NCI-H2227 (cell line): ENCODE measurements around the gene ROCK2.
"Not testable (repeated sequence)": the region's sequence is repeated elsewhere in the genome, so short reads cannot be mapped to it uniquely, and the experiment has no call there.

Experiments used
- DNase-seq: peaks from one replicate; lab custom pipeline; 2025; ENCODE audit not compliant: unreplicated experiment; lab: John Stamatoyannopoulos, UW

The ROCK2 gene

DNA sequence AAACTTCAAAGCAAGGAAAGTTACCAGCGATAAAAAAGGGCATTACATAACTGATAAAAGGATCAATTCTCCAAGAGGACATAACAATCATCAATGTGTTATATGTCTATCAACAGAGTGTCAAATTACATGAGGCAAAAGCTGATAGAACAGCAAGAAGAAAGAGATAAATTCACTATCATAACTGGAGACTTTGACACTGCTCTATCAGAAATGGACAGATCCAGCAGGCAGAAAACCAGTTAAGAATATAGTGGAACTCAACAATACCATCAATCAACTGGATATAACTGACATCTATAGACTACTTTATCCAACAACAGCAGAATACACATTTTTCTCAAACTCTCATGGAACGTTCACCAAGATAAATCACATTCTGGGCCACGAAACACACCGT lies 65.0 kb downstream of the ROCK2 start:
- no peak for DNase-seq

DNA sequence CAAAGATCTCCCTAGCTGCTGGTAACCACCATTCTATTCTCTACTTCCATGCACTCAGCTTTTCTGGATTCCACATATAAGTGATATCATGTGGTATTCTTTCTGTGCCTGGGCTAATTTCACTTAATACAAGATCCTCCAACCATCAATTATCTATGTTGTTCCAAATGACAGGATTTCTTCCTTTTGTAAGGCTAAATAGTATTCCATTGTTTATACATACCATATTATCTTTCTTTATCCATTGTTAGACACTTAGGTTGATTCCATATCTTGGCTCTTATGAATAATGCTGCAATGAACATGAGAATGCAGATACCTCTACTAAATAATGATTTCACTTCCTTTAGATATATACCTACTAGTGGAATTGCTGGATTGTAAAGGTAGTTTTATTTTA lies 66.2 kb downstream of the ROCK2 start:
- DNase-seq: no peak

DNA sequence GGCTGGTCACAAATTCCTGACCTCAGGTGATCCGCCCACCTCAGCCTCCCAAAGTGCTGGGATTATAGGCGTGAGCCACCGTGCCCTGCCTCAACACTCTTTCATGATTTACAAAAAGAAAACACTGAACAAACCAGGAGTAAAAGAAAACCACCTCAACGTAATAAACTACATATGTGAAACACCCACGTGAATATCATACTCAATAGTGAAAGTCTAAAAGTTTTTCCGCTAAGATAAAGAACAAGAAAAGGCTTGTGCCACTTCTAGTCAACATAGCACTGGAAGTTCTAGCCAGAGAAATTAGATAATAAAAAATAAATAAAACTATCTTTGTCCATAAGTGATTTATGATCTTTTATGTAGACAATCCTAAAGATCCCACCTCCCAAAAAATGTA lies 68.5 kb downstream of the ROCK2 start:
- DNase-seq: no peak

DNA sequence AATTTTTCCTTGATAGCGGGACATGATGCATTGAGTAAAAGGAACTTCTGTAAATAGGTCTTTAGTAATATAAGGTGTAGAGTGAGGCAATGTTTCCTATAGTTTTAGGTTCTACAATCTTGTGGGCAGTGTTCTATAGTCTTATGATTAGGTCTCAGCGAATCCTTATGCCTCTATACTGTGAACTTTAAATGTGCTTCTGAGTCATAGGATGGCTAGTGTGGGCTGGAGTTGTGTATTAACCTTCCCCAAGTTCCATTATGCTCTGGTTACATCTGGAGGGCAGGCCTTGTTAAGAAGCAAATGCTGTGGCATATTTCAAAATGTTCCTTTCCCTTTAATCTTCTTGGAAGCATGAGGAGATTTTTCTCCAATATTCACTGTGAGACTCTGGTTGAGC lies 73.5 kb downstream of the ROCK2 start:
- no peak for DNase-seq

DNA sequence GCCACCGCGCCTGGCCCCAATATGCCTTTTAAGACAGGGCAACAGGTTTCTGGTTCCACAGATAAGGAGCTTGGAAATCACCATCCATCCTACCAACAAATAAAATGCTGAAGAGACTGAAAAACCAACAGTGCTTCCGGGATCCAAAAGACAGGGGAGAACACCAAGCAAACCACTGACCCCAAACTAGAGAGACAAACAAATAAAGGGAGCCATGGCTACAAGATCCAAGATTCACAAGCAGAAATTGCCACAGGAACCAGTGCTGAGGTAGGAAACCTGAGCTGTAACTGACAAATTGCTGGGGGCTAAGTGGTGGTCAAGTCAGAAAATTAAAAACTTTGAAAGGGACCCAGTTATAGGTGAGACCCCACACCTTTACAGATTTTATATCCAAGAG lies 76.5 kb downstream of the ROCK2 start:
- DNase-seq: no peak

DNA sequence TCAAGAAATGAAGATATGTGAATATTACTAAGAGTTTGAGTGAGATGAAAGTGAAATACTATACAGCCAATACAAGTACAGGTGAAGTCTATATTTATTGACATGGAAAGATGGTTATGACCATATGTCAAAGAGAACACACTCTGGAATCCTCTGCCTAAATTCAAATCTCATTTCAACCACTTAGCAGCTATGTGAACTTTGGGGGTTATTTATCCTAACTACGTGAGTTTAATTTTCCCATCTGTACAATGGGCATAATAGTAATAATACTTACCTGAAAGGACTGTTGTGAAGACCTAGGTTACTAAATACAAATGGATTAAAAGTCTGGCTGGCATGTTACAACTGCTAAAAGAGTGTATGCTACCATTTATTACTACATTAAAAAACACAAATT lies 79.6 kb downstream of the ROCK2 start:
- no peak for DNase-seq

DNA sequence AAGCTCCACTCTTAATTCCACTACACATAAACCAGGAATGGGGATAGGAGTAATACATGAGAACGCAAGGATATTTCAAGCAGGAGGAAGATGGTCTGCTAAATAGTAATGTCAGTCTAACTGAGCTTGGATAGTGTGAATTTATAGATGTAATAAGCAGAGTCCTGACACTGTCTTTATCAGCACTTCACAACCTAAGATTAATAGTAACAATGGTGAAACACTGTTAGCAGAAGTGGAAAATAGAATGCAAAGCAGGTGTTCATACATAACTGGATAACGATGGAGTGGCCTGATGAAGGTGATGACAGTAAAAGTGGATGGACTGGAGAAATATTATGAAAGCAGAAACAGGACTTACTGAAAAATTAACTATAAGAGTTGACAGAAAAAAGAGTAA lies 80.4 kb downstream of the ROCK2 start:
- no peak for DNase-seq

DNA sequence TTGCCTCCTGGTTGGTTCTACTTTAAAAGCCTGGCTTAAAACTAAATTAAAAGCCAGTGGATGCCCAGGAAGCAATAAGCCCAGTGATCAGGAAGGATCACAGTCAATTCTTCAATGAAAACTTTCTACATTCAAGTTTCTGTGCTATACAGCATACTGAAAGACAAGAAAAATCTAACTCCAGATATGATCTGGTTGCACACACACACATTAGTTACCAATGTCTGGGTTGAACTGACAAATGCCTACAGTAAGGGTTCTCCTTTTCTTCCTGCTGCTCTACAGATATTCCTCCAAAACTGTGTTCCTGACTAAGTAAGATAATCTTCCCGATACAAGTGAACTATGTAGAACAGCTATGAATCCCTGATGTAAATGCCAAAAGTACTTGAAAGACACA lies 81.3 kb downstream of the ROCK2 start:
- no peak for DNase-seq

DNA sequence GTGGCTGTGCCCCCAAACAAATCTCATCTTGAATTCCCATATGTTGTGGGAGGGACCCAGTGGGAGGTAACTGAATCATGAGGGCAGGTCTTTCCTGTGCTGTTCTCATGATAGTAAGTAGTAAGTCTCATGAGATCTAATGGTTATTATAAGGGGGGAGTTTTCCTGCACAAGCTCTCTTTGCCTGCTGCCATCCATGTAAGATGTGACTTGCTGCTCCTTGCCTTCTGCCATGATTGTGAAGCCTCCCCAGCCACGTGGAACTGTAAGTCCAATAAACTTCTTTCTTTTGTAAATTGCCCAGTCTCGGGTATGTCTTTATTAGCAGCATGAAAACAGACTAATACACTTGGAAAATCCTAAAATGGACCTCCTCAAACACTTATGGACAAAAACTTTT lies 82.0 kb downstream of the ROCK2 start:
- DNase-seq: not testable (repeated sequence)

DNA sequence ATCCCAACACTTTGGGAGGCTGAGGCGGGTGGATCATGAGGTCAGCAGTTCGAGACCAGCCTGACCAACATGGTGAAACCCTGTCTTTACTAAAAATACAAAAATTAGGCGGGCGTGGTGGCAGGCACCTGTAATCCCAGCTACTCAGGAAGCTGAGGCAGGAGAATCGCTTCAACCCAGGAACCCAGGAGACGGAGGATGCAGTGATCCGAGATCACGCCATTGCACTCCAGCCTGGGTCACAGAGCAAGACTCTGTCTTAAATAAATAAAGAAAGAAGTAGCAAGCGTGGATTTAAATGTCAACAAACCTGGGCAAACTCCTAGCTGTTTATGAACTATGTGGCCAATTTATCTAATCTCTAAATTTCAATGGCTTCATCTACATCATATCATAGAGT lies 82.9 kb downstream of the ROCK2 start:
- DNase-seq: not testable (repeated sequence)

DNA sequence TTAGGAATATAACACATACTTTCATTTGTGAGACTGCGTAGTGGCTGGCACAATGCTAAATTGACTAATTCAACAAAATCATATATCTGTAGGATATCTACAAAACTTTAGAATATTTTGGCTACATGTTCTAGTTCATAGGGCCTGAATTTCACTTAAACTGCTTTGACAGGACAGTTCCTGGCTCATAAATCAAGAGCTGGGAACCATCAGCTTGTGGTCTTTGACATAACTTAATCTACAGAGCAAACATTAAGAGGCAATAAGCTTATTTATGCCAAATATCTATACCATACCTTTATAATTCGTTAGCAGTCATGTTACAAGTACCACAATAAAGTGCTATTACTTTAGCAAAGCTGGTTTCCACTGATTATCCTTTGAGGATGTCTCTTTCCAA lies 83.5 kb downstream of the ROCK2 start:
- no peak for DNase-seq

DNA sequence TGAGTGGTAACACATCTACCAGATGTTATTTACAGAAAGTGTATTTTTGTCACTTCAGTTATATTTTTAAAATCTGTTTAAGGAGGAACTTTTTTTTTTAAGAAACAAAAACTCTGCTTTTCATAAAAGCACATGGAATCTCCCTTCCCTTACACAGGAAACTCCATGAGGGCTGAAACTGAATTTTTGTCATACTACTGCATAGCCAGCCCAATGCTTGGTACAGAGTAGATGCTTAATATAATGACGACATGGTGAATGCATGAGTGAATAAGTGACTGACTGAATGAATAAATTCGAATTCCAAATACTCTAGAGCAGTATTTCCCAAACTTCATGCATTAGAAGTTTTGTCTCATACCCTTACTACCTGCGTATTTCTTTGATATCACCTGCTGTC lies 86.5 kb downstream of the ROCK2 start:
- DNase-seq: no peak

DNA sequence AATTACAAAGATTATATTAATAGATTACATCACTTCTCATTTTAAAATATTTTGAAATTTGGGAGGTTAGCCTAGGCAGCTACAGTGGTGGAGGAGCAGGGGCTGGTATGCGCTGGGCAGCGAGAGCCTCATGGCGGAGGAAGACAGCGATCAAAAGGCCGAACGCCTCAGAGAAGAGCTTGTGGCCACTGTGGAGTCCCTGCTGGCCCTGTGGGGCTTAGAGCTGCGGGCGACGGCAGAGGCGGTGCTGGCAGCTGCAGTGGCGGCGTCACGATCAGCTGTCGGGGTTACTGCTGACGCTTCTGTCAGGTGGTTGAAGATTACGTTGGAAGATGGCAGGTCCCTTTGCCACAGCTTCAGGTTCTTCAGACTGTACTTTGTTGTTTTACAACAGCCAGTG lies 87.4 kb downstream of the ROCK2 start:
- no peak for DNase-seq

DNA sequence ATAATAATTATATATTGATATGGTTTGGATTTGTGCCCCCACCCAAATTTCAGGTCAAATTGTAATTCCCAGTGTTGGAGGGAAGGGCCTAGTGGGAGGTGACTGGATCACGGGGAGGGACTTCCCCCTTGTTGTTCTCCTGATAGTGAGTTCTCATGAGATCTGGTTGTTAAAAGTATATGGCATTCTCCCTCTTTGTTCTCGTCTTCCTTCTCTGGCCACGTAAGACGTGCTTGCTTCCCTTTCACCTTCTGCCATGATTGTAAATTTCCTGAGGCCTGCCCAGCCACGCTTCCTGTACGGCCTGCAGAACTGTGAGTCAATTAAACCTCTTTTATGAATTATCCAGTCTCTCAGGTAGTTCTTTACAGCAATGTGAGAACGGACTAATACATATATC lies 88.3 kb downstream of the ROCK2 start:
- no peak for DNase-seq

DNA sequence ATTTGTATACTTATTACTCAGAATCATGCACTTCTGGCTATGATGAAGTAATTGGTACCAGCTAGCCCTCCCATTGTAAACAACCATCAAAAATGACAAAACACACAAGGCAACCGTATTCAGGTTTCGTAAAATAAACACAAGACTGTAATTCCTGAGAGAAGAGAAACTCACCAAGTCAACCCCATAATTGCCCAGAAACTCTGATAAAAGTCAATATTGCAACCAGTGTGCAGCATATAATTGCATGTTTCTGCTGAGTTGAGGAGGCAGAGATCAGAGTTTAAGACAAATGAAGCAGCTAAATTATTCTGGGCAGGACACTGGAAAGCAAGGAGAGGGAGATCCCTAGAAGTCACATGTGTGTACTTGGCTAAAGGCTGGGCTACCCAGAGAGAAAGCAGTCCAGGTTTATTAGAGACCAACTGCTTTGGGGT lies 90.3 kb downstream of the ROCK2 start:
- DNase-seq: peak; percentile 84

DNA sequence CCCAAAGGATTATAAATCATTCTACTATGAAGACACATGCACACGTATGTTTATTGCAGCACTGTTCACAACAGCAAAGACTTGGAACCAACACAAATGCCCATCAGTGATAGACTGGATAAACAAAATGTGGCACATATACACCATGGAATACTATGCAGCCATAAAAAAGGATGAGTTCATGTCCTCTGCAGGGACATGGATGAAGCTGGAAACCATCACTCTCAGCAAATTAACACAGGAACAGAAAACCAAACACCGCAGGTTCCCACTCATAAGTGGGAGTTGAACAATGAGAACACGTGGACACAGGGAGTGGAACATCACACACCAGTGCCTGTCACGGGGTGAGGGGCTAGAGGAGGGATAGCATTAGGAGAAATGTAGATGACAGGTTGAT lies 92.0 kb downstream of the ROCK2 start:
- not testable (repeated sequence) for DNase-seq

DNA sequence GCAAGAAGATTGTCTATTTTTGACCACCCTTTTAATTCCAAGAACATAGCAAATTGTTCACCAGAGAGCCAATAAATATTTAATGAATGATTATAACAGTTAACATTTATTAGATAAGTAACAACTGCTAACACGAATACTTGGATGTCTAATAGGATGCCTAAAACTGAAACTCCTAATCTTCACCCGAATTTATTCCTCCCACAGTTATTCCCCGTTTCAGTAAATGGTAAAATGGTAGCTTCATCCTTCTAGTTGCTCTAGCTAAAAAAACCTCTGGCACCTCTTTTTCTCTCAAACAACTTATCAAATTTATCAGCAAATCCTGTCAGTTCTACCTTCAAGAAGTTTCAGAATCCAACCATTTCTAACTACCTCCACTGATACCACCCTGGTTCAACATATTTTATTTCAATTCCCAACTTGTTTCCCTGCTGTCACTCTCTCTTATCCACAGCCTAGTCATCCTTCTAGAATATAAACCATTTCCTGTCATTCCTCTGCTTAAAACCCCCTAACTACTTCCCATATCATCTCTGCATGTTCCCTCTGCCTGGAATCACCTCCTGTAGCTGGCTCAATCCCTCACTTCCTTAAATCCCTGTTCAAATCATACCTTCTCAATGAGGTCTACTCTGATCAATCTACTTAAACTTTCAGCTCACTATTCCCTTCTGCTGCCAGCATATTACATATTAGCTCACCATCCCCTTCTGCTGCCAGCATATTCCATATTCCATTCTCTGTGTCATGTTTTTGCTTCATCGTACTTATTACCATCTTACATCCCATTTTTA lies 93.8 kb downstream of the ROCK2 start:
- DNase-seq: no peak

DNA sequence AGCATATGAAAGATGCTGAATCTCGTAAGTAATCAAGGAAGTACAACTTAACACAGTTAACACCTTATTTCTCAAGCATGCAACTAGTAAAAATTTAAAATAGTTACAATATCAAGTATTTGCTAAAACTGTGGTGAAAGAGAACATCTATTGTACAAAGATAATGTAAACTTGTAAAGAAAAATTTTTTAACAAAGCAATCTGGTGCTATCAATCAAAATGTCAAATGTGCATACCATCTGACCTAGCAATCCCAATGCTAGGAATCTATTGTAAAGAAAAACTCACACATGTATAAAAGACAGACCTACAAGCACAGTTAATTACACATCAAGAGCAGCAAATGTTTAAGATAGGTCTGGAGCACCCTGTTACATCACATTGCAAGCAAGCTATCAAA lies 99.1 kb downstream of the ROCK2 start:
- DNase-seq: no peak

DNA sequence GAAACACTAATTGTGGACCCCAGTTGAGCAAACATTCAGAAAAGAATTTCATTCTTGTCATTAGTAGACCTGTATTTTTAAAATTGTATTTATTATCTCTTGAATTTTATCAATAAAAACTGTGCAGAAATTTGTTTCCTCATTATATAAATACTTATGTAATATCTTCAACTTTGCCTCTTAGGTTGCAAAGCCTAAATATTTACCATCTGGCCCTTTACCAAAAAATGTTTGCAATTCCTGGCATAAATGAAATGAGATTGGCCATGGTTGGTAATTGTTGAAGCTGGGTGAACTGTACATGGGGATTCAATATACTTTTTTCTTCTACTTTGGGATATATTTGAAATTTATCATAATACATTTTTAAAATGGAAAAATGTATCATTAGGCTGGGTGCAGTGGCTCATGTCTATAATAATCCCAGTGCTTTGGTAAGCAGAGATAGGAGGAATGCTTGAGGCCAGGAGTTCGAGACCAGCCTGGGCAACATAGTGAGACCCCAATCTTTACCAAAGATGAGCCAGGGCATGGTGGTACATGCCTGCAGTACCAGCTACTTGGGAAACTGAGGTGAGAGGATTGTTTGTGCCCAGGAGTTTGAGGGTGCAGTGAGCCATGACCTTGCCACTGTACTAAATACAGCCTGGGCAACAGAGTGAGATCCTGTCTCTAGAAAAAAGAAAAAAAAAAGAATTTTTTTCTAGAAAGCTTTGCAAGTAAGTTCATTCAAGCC lies 100.2 kb downstream of the ROCK2 start:
- DNase-seq: no peak

DNA sequence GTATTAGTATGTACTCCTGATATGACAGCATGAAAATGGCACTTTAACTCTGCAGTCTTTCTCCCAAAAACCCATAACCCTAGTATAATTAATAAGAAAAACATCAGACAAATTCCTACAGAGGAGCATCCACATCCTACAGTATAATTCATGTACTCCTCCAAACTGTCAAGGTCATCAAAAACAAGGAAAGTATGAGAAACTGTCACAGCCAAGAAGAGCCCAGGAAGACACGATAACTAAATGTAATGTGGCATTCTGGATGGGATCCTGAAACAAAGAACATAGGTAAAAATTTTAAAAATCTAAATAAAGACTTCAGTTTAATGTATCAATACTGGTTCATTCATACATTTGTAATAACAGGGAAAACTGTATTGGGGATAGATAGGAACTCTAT lies 100.9 kb downstream of the ROCK2 start:
- DNase-seq: no peak

DNA sequence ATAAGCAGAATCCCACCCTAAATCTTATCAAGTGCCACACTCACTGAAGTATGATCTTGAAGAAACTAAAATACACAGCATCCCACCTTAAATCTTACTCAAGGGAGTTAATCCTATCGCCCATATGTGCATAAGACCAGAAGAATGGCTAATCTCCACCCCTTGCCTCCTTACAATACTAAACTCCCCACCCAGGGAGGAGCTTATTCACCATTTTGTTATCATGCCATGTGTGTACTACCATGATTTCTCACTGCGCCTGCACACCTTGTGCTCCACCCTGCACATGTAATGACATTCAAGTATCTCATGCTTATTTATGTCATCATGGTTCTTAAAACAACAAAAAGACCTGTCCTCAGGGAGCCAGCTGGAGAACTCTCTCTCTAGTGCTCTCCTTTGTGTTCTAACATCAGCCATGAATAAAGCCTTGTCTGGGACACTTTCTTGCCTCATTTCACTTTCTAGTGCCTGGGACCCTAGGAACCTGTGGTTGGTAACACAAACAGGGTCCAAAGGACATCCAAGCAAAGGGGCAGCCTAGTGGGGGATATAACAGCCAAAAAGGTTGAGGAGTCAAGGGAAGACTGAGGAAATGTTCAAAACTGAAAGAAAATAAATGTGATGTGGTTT lies 101.8 kb downstream of the ROCK2 start:
- DNase-seq: no peak
